ENCODE data around the gene TESK1. TPM values are rescaled to one million over a fixed set of nuclear protein-coding genes. Genes with fewer than 3 reads are reported as not detected.
"Not testable (repeated sequence)": the region's sequence is repeated elsewhere in the genome, so short reads cannot be mapped to it uniquely, and the experiment has no call there.

Gene TESK1
- total RNA-seq, 2 experiments from 2014 or later, result 27.9 to 37.1 TPM

DNA sequence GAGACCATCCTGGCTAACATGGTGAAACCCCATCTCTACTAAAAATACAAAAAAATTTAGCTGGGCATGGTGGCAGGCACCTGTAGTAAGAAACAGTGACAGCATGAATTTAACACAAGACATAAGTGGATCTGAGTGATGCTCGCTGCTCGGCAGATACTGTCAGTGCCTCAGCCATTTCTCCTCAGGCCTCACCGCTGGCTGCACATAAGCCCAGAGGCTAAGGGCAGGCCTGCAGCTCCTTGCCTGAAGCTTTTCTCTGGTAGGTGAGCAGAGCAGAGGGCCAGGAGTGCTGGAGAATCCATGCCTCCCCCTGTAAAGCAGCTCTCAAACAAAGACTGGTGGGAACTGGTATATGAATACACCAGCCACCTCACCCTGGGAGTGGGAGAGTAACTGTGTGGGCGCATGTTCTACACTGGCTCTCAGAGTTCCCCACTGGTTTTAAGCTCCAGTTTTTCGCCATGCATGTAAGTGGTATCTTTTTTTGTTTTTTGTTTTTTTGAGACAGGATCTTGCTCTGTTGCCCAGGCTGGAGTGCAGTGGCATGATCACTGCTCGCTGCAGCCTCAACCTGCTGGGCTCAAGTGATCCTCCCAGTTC, 23.4 kb downstream of the TESK1 start:
- CTCF ChIA-PET, result interaction anchor here (0.9 to 4.8 kb wide), 10 partner anchors 9 to 254 kb away, joined by 3 to 31 read pairs (median 4); no protein-coding TSS in a partner anchor
- no peaks in the 10 kb centered on the region for H3K27me3 Mint-ChIP-seq
- no peak overlapping the region for H3K27ac Mint-ChIP-seq
- DNase-seq (no peak), ATAC-seq (no peak)
- H3K36me3 Mint-ChIP-seq, result no peaks in the 10 kb centered on the region
- H3K4me1 Mint-ChIP-seq, result peaks cover 6% of the 10 kb centered on the region
- H3K4me3 Mint-ChIP-seq, result no peak overlapping the region
- no peaks in the 10 kb centered on the region for H3K9me3 Mint-ChIP-seq (ENCODE audit: low read depth)

DNA sequence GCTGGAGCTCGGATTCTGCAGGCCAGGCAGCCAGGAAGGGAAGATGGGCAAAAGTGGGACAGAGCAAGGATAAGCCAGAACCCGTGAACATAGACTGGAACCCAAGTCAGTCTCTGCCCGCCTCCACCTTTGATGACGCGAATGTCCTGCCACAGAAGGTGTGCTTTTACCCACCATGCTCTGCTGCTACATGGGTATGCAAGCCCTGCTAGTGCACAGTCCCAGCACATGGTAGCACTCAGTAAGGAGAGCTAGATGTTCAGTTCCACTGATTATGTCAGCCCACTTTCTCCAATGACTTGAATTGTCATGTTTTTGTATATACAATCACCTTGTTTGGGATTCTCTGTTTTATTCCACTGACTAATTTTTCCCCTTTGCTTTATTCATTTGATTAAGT, 24.5 kb downstream of the TESK1 start:
- DNase-seq, result no peak
- Mint-ChIP-seq H3K27me3 (no peaks in the 10 kb centered on the region), H3K4me1 (peaks cover 6% of the 10 kb centered on the region), H3K4me3 (no peak overlapping the region), H3K9me3 (ENCODE audit: low read depth) (no peaks in the 10 kb centered on the region), H3K27ac (no peak overlapping the region), H3K36me3 (no peaks in the 10 kb centered on the region)
- CTCF ChIA-PET, result interaction anchor here (1.3 to 4.8 kb wide), 6 partner anchors 10 to 252 kb away, joined by 3 to 31 read pairs (median 4); no protein-coding TSS in a partner anchor
- no peak for ATAC-seq

- CTCF ChIA-PET, result interaction anchor here (0.9 to 2.2 kb wide), 5 partner anchors 10 to 121 kb away, joined by 3 to 14 read pairs (median 4); partner anchors contain the start of gene TESK1
- Mint-ChIP-seq H3K9me3 (ENCODE audit: low read depth) (no peaks in the 10 kb centered on the region), H3K27ac (no peak overlapping the region), H3K36me3 (peaks cover 12% of the 10 kb centered on the region), H3K4me1 (peaks cover 45% of the 10 kb centered on the region), H3K4me3 (no peak overlapping the region), H3K27me3 (no peaks in the 10 kb centered on the region)
- DNase-seq, result no peak
- no peak for ATAC-seq
Measured at GRCh38 chr9:35635730-35636129, 30.7 kb downstream of the TESK1 start.

DNA sequence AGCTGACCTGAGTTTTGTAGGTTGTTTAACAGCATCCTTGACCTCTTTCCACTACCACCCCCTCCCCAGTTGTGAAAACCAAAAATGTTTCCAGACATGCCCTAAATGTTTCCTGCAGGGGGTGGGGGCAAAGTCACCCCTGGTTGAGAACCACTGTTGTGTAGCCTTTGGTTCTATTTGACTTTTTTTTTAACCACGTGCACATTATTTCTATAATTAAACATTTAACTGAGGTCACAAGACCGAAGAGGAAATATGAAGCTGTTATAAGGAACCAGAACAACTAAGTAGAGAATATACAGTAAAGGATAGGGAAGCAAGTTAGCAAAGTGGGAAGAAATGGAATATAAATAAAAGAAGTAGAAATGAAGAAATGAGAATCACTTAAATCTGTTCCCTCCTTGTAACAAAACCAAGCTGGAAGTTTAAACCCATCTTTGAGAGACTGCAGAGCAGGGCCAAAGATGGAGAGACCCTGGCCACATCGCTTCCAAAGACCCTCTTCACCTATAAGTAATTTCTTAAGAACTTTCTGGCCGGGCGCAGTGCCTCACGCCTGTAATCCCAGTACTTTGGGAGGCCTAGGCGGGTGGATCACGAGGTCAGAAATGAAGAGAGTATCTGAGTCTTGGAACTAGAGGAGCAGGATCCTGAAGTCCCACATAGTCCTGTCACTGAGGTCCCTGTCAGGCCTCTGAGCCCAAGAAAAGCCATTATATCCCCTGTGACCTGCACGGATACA, 31.2 kb downstream of the TESK1 start:
- H3K27me3 Mint-ChIP-seq, result no peaks in the 10 kb centered on the region
- H3K36me3 Mint-ChIP-seq, result peaks cover 17% of the 10 kb centered on the region
- peaks cover 48% of the 10 kb centered on the region for H3K4me1 Mint-ChIP-seq
- no peak for DNase-seq
- no peak overlapping the region for H3K27ac Mint-ChIP-seq
- no peak overlapping the region for H3K4me3 Mint-ChIP-seq
- no peaks in the 10 kb centered on the region for H3K9me3 Mint-ChIP-seq (ENCODE audit: low read depth)
- no peak for ATAC-seq
- CTCF ChIA-PET, result interaction anchor here (1.0 to 2.2 kb wide), 4 partner anchors 10 to 120 kb away, joined by 3 to 14 read pairs (median 6); partner anchors contain the start of gene TESK1

GRCh38 chr9:35636877-35637246, 31.8 kb downstream of the TESK1 start:
- not testable (repeated sequence) for ATAC-seq; DNase-seq; H3K4me3 Mint-ChIP-seq; H3K27ac Mint-ChIP-seq; H3K27me3 Mint-ChIP-seq; H3K9me3 Mint-ChIP-seq (ENCODE audit: low read depth)
- Mint-ChIP-seq H3K36me3 (peaks cover 21% of the 10 kb centered on the region), H3K4me1 (peaks cover 52% of the 10 kb centered on the region)
- CTCF ChIA-PET, result interaction anchor here (2.0 to 2.2 kb wide), 2 partner anchors 10 to 25 kb away, joined by 9 to 14 read pairs; no protein-coding TSS in a partner anchor

DNA sequence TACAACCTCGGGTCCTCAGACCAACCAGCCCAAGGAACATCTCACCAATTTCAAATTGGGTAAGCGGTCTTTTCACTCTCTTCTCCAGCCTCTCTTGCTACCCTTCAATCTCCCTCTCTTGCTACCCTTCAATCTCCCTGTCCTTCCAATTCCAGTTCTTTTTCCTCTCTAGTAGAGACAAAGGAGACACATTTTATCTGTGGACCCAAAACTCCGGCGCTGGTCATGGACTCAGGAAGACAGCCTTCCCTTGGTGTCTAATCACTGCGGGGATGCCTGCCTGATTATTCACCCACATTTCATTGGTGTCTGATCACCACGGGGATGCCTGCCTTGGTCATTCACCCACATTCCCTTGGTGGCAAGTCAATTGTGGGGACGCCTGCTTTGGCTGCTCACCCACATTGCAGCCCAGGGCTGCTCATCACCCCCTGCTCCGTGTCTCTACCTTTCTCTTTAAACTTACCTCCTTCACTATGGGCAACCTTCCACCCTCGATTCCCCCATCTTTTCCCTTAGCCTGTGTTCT, 32.4 kb downstream of the TESK1 start:
- not testable (repeated sequence) for H3K27me3 Mint-ChIP-seq; ATAC-seq; H3K4me3 Mint-ChIP-seq; H3K9me3 Mint-ChIP-seq (ENCODE audit: low read depth); H3K27ac Mint-ChIP-seq; DNase-seq
- Mint-ChIP-seq H3K36me3 (peaks cover 21% of the 10 kb centered on the region), H3K4me1 (peaks cover 52% of the 10 kb centered on the region)
- CTCF ChIA-PET, result interaction anchor here (1.1 to 1.2 kb wide), 2 partner anchors 10 to 26 kb away, joined by 3 to 6 read pairs; no protein-coding TSS in a partner anchor

- DNase-seq, H3K4me3 Mint-ChIP-seq: not testable (repeated sequence)
- CTCF ChIA-PET, result interaction anchor here (1.1 to 2.8 kb wide), 8 partner anchors 8 to 57 kb away, joined by 3 to 18 read pairs (median 7); partner anchors contain the start of genes CCDC107, RMRP, SIT1 and TESK1
Measured at GRCh38 chr9:35638751-35639150, 33.7 kb downstream of the TESK1 start.

GRCh38 chr9:35639225-35639624, 34.2 kb downstream of the TESK1 start:
- not testable (repeated sequence) for DNase-seq; H3K9me3 Mint-ChIP-seq (ENCODE audit: low read depth); H3K27me3 Mint-ChIP-seq
- H3K27ac Mint-ChIP-seq, result peak overlapping the region; percentile 87
- peak; percentile 58 for ATAC-seq
- H3K4me1 Mint-ChIP-seq, result peaks cover 53% of the 10 kb centered on the region
- CTCF ChIA-PET, result interaction anchor here (1.1 to 2.8 kb wide), 7 partner anchors 11 to 57 kb away, joined by 4 to 18 read pairs (median 8); partner anchors contain the start of genes CCDC107, RMRP, SIT1 and TESK1
- peak overlapping the region; percentile 46 for H3K4me3 Mint-ChIP-seq
- H3K36me3 Mint-ChIP-seq, result peaks cover 26% of the 10 kb centered on the region

More at GRCh38 chr9:35638751-35639150, 33.7 kb downstream of the TESK1 start:
- Mint-ChIP-seq H3K4me1 (peaks cover 52% of the 10 kb centered on the region), H3K27ac (peak overlapping the region; percentile 87), H3K36me3 (peaks cover 26% of the 10 kb centered on the region)
- not testable (repeated sequence) for H3K27me3 Mint-ChIP-seq; H3K9me3 Mint-ChIP-seq (ENCODE audit: low read depth)
- peak; percentile 36 for ATAC-seq

GRCh38 chr9:35639631-35640030, 34.6 kb downstream of the TESK1 start:
- peak overlapping the region; percentile 87 for H3K27ac Mint-ChIP-seq
- ATAC-seq (no peak), DNase-seq (no peak)
- H3K4me1 Mint-ChIP-seq, result peaks cover 56% of the 10 kb centered on the region
- peak overlapping the region; percentile 46 for H3K4me3 Mint-ChIP-seq
- CTCF ChIA-PET, result interaction anchor here (1.1 to 2.8 kb wide), 7 partner anchors 10 to 56 kb away, joined by 4 to 18 read pairs (median 8); partner anchors contain the start of genes CCDC107, RMRP, SIT1 and TESK1
- no peaks in the 10 kb centered on the region for H3K27me3 Mint-ChIP-seq
- no peaks in the 10 kb centered on the region for H3K9me3 Mint-ChIP-seq (ENCODE audit: low read depth)
- H3K36me3 Mint-ChIP-seq, result peaks cover 30% of the 10 kb centered on the region

- Mint-ChIP-seq H3K36me3 (peaks cover 31% of the 10 kb centered on the region), H3K4me1 (peaks cover 56% of the 10 kb centered on the region)
- not testable (repeated sequence) for H3K4me3 Mint-ChIP-seq; ATAC-seq; H3K27me3 Mint-ChIP-seq; H3K27ac Mint-ChIP-seq; H3K9me3 Mint-ChIP-seq (ENCODE audit: low read depth); DNase-seq
- CTCF ChIA-PET, result interaction anchor here (1.3 to 2.8 kb wide), 6 partner anchors 9 to 56 kb away, joined by 4 to 18 read pairs (median 8); partner anchors contain the start of genes CCDC107, RMRP, SIT1 and TESK1
Measured at GRCh38 chr9:35640431-35640830, 35.4 kb downstream of the TESK1 start.

GRCh38 chr9:35641478-35641877, 36.4 kb downstream of the TESK1 start:
- peaks cover 36% of the 10 kb centered on the region for H3K36me3 Mint-ChIP-seq
- H3K4me3 Mint-ChIP-seq; H3K27ac Mint-ChIP-seq; DNase-seq; H3K9me3 Mint-ChIP-seq (ENCODE audit: low read depth); H3K27me3 Mint-ChIP-seq; ATAC-seq: not testable (repeated sequence)
- H3K4me1 Mint-ChIP-seq, result peaks cover 54% of the 10 kb centered on the region
- CTCF ChIA-PET, result interaction anchor here (9.6 kb wide), 1 partner anchor 27 kb away, joined by 196 read pairs; the partner anchor contains the start of gene CD72

DNA sequence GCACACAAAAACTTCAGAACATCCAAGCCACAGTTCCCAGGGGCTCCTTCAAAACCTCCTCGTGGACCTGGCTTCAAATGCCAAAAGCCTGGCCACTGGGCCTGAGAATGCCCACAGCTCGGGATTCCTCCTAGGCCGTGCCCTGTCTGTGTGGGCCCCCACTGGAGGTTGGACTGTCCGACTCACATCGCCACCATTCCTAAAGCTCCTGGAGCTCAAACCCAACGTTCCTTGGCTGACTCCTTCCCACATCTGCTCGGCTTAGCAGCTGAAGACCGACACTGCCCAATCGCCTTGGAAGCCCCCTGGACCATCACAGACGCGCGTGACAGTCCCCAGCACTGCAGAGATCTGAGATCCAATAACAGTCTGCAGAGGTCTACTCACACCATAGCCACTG, 38.0 kb downstream of the TESK1 start:
- DNase-seq (no peak), ATAC-seq (no peak)
- Mint-ChIP-seq H3K4me3 (no peak overlapping the region), H3K4me1 (peaks cover 51% of the 10 kb centered on the region), H3K27ac (no peak overlapping the region), H3K9me3 (ENCODE audit: low read depth) (no peaks in the 10 kb centered on the region), H3K27me3 (no peaks in the 10 kb centered on the region), H3K36me3 (peaks cover 39% of the 10 kb centered on the region)
- CTCF ChIA-PET, result interaction anchor here (9.6 kb wide), 1 partner anchor 28 kb away, joined by 196 read pairs; the partner anchor contains the start of gene CD72

GRCh38 chr9:35645736-35646135, 40.7 kb downstream of the TESK1 start:
- not testable (repeated sequence) for H3K9me3 Mint-ChIP-seq (ENCODE audit: low read depth); H3K27me3 Mint-ChIP-seq; DNase-seq; ATAC-seq
- CTCF ChIA-PET, result interaction anchor here (0.8 to 9.6 kb wide), 9 partner anchors 10 to 236 kb away, joined by 3 to 208 read pairs (median 27); partner anchors contain the start of genes ARHGEF39, CCDC107, CD72 and CREB3
- H3K4me3 Mint-ChIP-seq, result peak overlapping the region; percentile 99
- peak overlapping the region; percentile 97 for H3K27ac Mint-ChIP-seq
- H3K4me1 Mint-ChIP-seq, result peaks cover 45% of the 10 kb centered on the region
- H3K36me3 Mint-ChIP-seq, result peaks cover 45% of the 10 kb centered on the region

Measured in activated CD8-positive, alpha-beta memory T cell treated with anti-CD3 and anti-CD28 coated beads, Interleukin-2, amount 10 ng/mL, durations not matched to agents 7 days and 5 days (primary cell).